GM12878 (cell line): ENCODE measurements around the gene ZFP3. TPM values are rescaled to one million over a fixed set of nuclear protein-coding genes. Genes with fewer than 3 reads are reported as not detected.
"Not testable (repeated sequence)": the region's sequence is repeated elsewhere in the genome, so short reads cannot be mapped to it uniquely, and the experiment has no call there.

Source experiments
- ATAC-seq: fragments of 200-7000 bp; cut with Tn5 transposase; 3 replicates; pipeline ENCODE4 v1.9.1; 2020; ENCODE audit warnings: mild to moderate bottlenecking, moderate library complexity
- BruUV-seq: library from RNA; stranded (reverse); fragments of 400-500 nt; replicated peaks from 2 replicates; lab custom pipeline; 2021; lab: Mats Ljungman, UMichigan
- CTCF ChIA-PET: fragments of 300-600 bp; sonication (Branson Sonifier 250); formaldehyde crosslinking; extraction: SDS; loops from one replicate; lab custom pipeline; 2021; ENCODE audit warnings: inconsistent platforms; lab: Yijun Ruan, JAX
- POLR2A ChIA-PET: fragments of 350-600 bp; formaldehyde crosslinking; extraction: SDS; loops from one replicate; lab custom pipeline; 2021; ENCODE audit warnings: inconsistent platforms; lab: Charles Lee
- RAD21 ChIA-PET: fragments of 300-600 bp; sonication (Branson Sonifier 250); formaldehyde crosslinking; loops from one replicate; lab custom pipeline; 2023; ENCODE audit warnings: antibody characterized with exemption; ENCODE audit not compliant: unreplicated experiment; lab: Charles Lee
- SMC1A ChIA-PET: fragments of 300-600 bp; sonication (Branson Sonifier 250); formaldehyde crosslinking; loops from one replicate; lab custom pipeline; 2023; ENCODE audit not compliant: unreplicated experiment, uncharacterized antibody; lab: Charles Lee
- DNase-seq: peaks from one replicate; pipeline ENCODE4 v3.0.0-alpha.2; 2011; ENCODE audit warnings: low read depth, low spot score
- FAIRE-seq: peaks from 3 replicates; lab custom pipeline; 2011; peaks lifted over from hg19 to GRCh38; lab: Jason Lieb, UNC
- H2AFZ ChIP-seq: 2 replicates; pipeline ENCODE4 v1.6.0; 2011; ENCODE audit warnings: low read depth, low read length, control low read depth; ENCODE audit not compliant: control insufficient read depth
- H3K27ac ChIP-seq: 2 replicates; pipeline ENCODE4 v1.5.1; 2011; ENCODE audit warnings: control low read depth; ENCODE audit not compliant: control insufficient read depth, insufficient read depth
- H3K27me3 ChIP-seq, 2 experiments: replicated peaks in 1 of 2; 2 replicates each; pipeline versions ENCODE4 v1.6.0 to v1.6.1; 2011; ENCODE audit warnings: low read length in 1 of 2; ENCODE audit not compliant: control insufficient read depth in 2 of 2, insufficient read depth in 2 of 2
- H3K36me3 ChIP-seq, 2 experiments: 2 replicates each; pipeline ENCODE4 v1.5.1; 2011; ENCODE audit warnings: low read length in 1 of 2; ENCODE audit not compliant: control insufficient read depth in 2 of 2, insufficient read depth in 2 of 2
- H3K4me1 ChIP-seq: 2 replicates; pipeline ENCODE4 v1.6.1; 2011; ENCODE audit warnings: mild to moderate bottlenecking, low read length, moderate library complexity, mixed read lengths; ENCODE audit not compliant: control insufficient read depth, insufficient read depth
- H3K4me2 ChIP-seq: 2 replicates; pipeline ENCODE4 v1.6.0; 2011; ENCODE audit warnings: control low read depth; ENCODE audit not compliant: control insufficient read depth, insufficient read depth
- H3K4me3 ChIP-seq: fragments of 200-600 bp; sonication (generic); 2 replicates; pipeline ENCODE4 v1.5.1; 2016
- H3K79me2 ChIP-seq: 2 replicates; pipeline ENCODE4 v1.6.0; 2011; ENCODE audit warnings: low read length; ENCODE audit not compliant: control insufficient read depth, insufficient read depth
- H3K9ac ChIP-seq: 2 replicates; pipeline ENCODE4 v1.8.0; 2011; ENCODE audit warnings: low read length, control low read depth, mixed read lengths; ENCODE audit not compliant: control insufficient read depth, insufficient read depth
- H3K9me3 ChIP-seq: replicated peaks from 3 replicates; pipeline ENCODE4 v1.5.1; 2011; ENCODE audit warnings: mild to moderate bottlenecking, low read length; ENCODE audit not compliant: control insufficient read depth, insufficient read depth
- H4K20me1 ChIP-seq: 2 replicates; pipeline ENCODE4 v1.6.0; 2011; ENCODE audit not compliant: control insufficient read depth, insufficient read depth
- CBFB ChIP-seq: IDR thresholded peaks from 2 replicates; pipeline ENCODE4 v1.6.1; 2016; ENCODE audit warnings: antibody characterized with exemption, low read depth
- WGBS: methylation state at CpG from one replicate; pipeline ENCODE4 v1.1.6; 2016; ENCODE audit warnings: low lambda C conversion rate; ENCODE audit not compliant: insufficient replicate concordance, insufficient coverage; ENCODE audit errors: missing lambda C conversion rate; 5-methylcytosine and 5-hydroxymethylcytosine counted together
- in situ Hi-C: fragments of 300-500 bp; cut with MboI; formaldehyde crosslinking; loops from 9 replicates; pipeline ENCODE4 v1.14.3; 2018; ENCODE audit warnings: mixed read lengths
- intact Hi-C: fragments of 100-400 bp; cut with micrococcal nuclease; formaldehyde crosslinking; loops from one replicate; pipeline ENCODE4 v1.14.2; 2022; ENCODE audit not compliant: unreplicated experiment
- polyA plus RNA-seq, 11 experiments: library from polyadenylated mRNA; depleted of rRNA in 4 of 11; unstranded in 6 of 11; stranded (reverse) in 5 of 11; fragments of >200 nt; fragmentation: Nextera tagmentation in 4 of 11; fragmentation: Illumina TruSeq in 1 of 11; extraction: Ambion mirVana in 4 of 11; extraction: Trizol in 1 of 11; gene quantifications; 1 replicate in 1 of 11; 2 replicates in 10 of 11; pipeline versions ENCODE4 v1.2.1 to v1.2.3, GENCODE V29; 2011 to 2016; ENCODE audit warnings: inconsistent platforms in 2 of 11, missing spikeins in 2 of 11, low read depth in 1 of 11
- total RNA-seq, 4 experiments: library from RNA; depleted of rRNA in 3 of 4; stranded (reverse); fragments of >200 nt in 3 of 4; fragmentation: Illumina TruSeq in 1 of 4; extraction: Trizol in 1 of 4; gene quantifications; 2 replicates each; pipeline versions ENCODE4 v1.2.1 to v1.2.3, GENCODE V29; 2013 to 2021
- TF ChIP-seq, protein P1 (sequence below): IDR thresholded peaks from 2 replicates; pipeline ENCODE4 v1.6.1; 2011; ENCODE audit warnings: borderline replicate concordance, low read depth, mild to moderate bottlenecking, moderate library complexity, low read length; ENCODE audit not compliant: insufficient read depth, poor library complexity, severe bottlenecking
- TF ChIP-seq, protein P2 (sequence below): fragments of 450-650 bp; IDR thresholded peaks from 2 replicates; pipeline ENCODE4 v1.6.1; 2017; ENCODE audit warnings: low read depth, mild to moderate bottlenecking, moderate library complexity
- TF ChIP-seq, protein P3 (sequence below): fragments of 450-650 bp; IDR thresholded peaks from 2 replicates; pipeline ENCODE4 v1.6.1; 2014; ENCODE audit warnings: mild to moderate bottlenecking

Gene ZFP3
- total and polyA plus RNA-seq, 10 of the 15 experiments (the other 5 are each of a cell fraction or from before 2014, with no cell fraction given): 0.37 to 4.1 (median 1.6) TPM

DNA sequence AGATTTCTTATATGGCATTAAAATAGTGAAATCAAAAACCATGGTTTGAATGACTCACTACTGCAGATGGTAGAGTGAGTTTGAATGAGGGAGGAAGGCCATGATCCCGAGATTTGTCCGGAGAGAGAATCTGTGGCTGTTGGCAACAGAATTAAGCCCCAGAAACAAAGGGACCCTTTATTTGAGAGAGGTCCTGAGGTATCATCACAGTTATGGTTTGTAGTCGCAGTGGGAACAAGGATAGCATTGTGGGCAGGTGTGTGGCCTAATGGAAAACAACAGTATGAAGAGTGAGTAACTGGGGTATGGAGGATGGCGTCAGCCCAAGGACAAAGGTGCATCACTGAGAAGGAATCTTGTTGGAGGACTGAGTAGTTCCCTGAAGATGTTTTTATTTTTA, 8.5 kb upstream of the ZFP3 start (continued):
- TF ChIP-seq, protein P1, sequence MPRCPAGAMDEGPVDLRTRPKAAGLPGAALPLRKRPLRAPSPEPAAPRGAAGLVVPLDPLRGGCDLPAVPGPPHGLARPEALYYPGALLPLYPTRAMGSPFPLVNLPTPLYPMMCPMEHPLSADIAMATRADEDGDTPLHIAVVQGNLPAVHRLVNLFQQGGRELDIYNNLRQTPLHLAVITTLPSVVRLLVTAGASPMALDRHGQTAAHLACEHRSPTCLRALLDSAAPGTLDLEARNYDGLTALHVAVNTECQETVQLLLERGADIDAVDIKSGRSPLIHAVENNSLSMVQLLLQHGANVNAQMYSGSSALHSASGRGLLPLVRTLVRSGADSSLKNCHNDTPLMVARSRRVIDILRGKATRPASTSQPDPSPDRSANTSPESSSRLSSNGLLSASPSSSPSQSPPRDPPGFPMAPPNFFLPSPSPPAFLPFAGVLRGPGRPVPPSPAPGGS: no peak
- no peak for TF ChIP-seq CBFB
- TF ChIP-seq, protein P2, sequence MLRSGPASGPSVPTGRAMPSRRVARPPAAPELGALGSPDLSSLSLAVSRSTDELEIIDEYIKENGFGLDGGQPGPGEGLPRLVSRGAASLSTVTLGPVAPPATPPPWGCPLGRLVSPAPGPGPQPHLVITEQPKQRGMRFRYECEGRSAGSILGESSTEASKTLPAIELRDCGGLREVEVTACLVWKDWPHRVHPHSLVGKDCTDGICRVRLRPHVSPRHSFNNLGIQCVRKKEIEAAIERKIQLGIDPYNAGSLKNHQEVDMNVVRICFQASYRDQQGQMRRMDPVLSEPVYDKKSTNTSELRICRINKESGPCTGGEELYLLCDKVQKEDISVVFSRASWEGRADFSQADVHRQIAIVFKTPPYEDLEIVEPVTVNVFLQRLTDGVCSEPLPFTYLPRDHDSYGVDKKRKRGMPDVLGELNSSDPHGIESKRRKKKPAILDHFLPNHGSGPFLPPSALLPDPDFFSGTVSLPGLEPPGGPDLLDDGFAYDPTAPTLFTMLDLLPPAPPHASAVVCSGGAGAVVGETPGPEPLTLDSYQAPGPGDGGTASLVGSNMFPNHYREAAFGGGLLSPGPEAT: no peak
- TF ChIP-seq, protein P3, sequence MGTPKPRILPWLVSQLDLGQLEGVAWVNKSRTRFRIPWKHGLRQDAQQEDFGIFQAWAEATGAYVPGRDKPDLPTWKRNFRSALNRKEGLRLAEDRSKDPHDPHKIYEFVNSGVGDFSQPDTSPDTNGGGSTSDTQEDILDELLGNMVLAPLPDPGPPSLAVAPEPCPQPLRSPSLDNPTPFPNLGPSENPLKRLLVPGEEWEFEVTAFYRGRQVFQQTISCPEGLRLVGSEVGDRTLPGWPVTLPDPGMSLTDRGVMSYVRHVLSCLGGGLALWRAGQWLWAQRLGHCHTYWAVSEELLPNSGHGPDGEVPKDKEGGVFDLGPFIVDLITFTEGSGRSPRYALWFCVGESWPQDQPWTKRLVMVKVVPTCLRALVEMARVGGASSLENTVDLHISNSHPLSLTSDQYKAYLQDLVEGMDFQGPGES: no peak
- TF ChIP-seq, all 136 proteins: peak for 0

DNA sequence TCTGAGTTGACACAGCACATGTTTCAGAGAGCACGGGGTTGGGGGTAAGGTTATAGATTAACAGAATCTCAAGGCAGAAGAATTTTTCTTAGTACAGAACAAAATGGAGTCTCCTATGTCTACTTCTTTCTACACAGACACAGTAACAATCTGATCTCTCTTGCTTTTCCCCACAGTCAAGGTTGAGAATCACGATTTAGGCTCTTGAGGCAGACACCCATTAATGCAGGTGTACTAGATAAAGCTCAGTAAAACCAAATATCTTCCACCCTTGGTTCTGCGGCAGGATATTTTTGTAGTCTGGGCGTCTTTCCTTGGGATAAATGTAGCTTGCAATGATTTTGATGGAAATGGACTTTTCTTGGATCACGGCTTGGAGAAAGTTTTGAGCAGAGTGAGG, 2.8 kb upstream of the ZFP3 start:
- BruUV-seq, H2AFZ ChIP-seq, H3K9me3 ChIP-seq, RAD21 ChIA-PET, H3K27me3 ChIP-seq, DNase-seq, FAIRE-seq, H3K9ac ChIP-seq, H3K79me2 ChIP-seq, H3K36me3 ChIP-seq, H3K4me3 ChIP-seq, H3K27ac ChIP-seq, ATAC-seq, in situ Hi-C loops, H3K4me2 ChIP-seq, H4K20me1 ChIP-seq, H3K4me1 ChIP-seq: not testable (repeated sequence)
- intact Hi-C loops: loop anchor here (5.0 kb wide), 1 partner anchor 162 kb away; no protein-coding TSS in a partner anchor
- CTCF ChIA-PET: interaction anchor here (0.7 kb wide), 1 partner anchor 14 kb away, joined by 3 read pairs; no protein-coding TSS in a partner anchor
- 80% methylated on average over 4 of the region's 5 CpGs for WGBS
- SMC1A ChIA-PET: interaction anchor here (0.7 kb wide), 1 partner anchor 160 kb away, joined by 3 read pairs; no protein-coding TSS in a partner anchor
- POLR2A ChIA-PET: interaction anchor here (0.6 kb wide), 1 partner anchor 14 kb away, joined by 4 read pairs; no protein-coding TSS in a partner anchor

DNA sequence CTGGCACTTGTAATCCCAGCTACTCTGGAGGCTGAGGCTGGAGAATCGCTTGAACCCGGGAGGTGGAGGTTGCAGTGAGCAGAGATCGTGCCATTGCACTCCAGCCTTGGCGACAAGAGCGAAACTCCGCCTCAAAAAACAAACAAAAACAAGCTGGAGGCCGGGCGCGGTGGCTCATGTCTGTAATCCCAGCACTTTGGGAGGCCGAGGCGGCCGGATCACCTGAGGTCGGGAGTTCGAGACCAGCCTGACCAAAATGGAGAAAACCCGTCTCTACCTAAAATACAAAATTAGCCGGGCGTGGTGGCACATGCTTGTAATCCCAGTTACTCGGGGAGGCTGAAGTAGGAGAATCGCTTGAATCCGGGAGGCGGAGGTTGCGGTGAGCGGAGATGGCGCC, 992 bp upstream of the ZFP3 start:
- H3K4me3 ChIP-seq, H3K27ac ChIP-seq, H3K4me2 ChIP-seq, H3K9ac ChIP-seq, H3K4me1 ChIP-seq, ATAC-seq, DNase-seq, RAD21 ChIA-PET, BruUV-seq, in situ Hi-C loops, H3K79me2 ChIP-seq, H4K20me1 ChIP-seq, H3K27me3 ChIP-seq, CTCF ChIA-PET, H2AFZ ChIP-seq, FAIRE-seq, H3K36me3 ChIP-seq, SMC1A ChIA-PET: not testable (repeated sequence)
- peaks cover 14% of the 10 kb centered on the region; the same call in 2 of the 3 replicates for H3K9me3 ChIP-seq
- intact Hi-C loops: loop anchor here (5.0 kb wide), 1 partner anchor 160 kb away; no protein-coding TSS in a partner anchor
- POLR2A ChIA-PET: interaction anchor here (1.3 to 1.4 kb wide), 2 partner anchors 78 to 110 kb away, joined by 3 to 4 read pairs; partner anchors contain the start of gene SPAG7
- WGBS: 98% methylated on average over 24 of the region's 24 CpGs
